Stimulated activated CD4-positive, alpha-beta T cell treated with anti-CD3 and anti-CD28 coated beads, Interleukin-12 subunit alpha, Interleukin-12 subunit beta, amount 100 ng/mL, for 4 hours (primary cell): Measurements from ENCODE around the gene PNPLA7.
"Not testable (repeated sequence)": the region's sequence is repeated elsewhere in the genome, so short reads cannot be mapped to it uniquely, and the experiment has no call there.

ENCODE experiments used
- DNase-seq: peaks from one replicate; pipeline ENCODE4 v3.0.0-alpha.2; 2020

The PNPLA7 gene

DNA sequence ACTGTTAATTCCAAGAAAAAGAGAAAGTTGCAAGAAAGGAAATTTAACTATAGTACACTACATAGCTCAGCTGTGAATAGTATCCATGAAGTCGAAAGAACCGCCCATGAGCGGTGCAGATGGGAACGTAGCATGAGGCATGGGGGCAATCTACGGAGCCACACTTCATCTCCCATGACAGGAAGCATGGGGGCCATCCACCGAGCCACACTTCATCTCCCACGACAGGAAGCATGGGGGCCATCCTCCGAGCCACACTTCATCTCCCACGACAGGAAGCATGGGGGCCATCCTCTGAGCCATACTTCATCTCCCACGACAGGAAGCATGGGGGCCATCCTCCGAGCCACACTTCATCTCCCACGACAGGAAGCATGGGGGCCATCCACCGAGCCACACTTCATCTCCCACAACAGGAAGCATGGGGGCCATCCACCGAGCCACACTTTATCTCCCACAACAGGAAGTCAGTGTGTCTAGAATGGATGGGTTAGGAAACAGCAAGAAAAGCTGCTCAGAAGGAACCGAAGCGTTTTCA is 13.5 kb downstream of the PNPLA7 start:
- DNase-seq = not testable (repeated sequence)

DNA sequence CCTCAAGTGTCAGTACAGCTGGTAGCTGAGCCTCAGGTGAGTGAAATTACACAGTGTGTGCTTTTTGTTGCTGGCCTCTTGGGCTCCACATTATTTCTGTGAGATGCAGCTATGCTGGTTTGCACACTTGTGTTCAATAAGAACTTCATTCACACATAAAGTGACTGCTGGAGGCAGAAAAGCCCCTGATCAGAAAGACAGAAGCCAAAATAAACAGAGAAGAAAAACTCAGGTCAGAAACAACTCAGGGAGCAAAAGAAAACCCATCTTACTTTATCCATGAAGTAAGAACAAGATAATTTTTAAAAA is 15.1 kb downstream of the PNPLA7 start:
- DNase-seq = no peak

DNA sequence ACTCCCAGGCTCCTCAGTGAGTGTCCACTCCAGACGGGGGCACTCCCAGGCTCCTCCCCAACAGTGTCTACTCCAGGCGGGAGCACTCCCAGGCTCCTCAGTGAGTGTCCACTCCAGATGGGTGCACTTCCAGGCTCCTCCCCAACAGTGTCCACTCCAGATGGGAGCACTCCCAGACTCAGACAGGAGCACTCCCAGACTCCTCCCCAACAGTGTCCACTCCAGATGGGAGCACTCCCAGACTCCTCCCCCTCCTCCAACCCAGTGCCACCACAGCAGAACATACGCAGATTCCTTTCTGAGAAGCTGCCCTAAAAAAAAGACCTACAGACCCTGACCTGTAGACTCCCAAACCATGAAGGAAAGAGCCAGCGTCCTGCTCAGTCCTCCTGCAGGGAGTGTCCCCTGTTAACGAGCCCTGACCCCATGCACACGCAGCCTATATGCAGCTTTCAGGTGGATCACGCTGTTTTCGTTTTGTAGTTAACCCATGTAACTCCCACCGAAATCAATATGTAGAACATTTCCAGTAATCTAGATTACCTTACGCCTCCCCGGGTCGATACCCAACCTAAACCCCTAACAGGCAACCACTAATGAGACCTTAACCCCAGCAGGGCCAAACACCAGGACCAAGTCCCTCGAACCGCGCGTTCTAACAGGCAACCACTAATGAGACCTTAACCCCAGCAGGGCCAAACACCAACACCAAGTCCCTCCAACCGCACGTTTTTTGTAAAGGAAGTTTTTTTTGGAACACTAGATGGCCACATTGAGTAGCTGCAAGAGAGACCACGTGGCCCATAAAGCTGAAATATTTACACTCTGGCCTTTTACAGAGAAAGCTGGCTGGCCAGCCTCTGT is 15.7 kb downstream of the PNPLA7 start:
- DNase-seq = no peak

DNA sequence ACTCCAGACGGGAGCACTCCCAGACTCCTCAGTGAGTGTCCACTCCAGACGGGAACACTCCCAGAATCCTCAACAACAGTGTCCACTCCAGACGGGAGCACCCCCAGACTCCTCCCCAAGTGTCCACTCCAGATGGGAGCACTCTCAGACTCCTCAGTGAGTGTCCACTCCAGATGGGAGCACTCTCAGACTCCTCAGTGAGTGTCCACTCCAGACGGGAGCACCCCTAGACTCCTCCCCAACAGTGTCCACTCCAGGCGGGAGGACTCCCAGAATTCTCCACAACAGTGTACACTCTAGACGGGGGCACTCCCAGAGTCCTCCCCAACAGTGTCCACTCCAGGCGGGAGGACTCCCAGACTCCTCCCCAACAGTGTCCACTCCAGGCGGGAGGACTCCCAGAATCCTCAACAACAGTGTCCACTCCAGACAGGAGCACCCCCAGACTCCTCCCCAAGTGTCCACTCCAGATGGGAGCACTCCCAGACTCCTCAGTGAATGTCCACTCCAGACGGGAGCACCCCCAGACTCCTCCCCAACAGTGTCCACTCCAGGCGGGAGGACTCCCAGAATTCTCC is 17.2 kb downstream of the PNPLA7 start:
- DNase-seq = not testable (repeated sequence)

DNA sequence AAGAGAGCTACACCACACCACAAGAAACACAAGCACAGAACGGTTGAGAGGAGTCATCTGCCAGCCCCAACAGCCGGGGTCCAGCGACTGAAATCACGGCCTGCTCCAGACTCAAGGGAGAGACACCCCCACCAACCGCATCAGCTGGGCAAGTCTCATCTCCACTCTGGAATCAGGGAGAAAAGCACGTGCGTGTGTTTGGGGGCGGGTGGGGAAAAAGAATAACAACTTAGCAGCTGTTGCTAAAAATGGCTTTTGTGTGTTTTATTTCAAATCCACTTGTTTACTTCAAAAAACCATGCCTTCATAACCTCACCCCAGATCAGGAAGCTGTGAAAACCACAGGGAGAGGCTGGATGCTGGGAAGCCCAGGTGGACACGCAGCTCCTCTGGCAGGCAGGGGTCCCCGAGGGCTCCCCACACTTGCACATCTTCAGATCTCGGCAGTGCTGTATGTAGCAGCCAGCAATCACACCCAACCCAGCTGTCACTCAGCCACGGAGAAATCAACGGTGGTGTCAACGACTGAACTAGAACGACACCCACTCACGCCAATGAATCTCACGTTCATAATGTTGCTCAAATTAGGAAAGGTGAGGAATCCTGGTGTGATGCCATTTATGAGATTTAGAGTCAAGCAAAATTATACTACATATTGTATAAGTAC is 19.0 kb downstream of the PNPLA7 start:
- no peak for DNase-seq

DNA sequence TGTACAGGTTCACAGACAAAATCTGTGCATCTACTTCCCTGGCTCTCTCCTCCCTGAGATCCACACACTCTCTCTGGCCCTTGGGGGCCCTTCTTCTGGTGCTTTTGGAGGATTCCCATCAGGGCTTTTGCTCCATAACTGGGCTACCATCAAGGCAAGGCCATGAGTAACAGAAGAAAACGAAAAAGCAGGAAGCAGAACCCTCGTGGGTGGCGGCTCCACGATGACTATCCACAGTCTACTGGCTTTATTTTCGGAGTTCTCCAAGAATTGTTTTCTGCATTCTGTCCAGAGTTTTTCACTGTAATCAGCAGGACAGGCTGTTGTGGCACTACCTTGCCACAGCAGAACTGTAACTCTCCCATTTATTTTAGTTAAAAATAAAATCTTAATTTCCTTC is 19.9 kb downstream of the PNPLA7 start:
- DNase-seq = no peak

DNA sequence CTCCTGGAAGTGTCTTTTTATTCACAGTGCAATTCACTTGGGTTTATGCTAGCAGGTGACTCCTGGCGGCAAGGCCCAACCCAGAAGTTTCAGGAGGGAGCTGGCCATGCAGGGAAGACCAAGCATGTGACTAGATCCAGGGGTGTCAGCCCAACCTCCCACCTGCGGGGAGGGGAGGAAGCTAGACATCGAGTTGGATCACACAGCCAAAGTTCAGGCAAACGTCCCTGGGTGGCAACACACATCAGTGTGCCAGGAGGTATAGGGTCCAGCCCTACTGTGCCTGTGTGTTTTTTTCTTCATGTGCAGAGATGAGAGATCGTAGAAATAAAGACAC is 25.3 kb downstream of the PNPLA7 start:
- DNase-seq = no peak

DNA sequence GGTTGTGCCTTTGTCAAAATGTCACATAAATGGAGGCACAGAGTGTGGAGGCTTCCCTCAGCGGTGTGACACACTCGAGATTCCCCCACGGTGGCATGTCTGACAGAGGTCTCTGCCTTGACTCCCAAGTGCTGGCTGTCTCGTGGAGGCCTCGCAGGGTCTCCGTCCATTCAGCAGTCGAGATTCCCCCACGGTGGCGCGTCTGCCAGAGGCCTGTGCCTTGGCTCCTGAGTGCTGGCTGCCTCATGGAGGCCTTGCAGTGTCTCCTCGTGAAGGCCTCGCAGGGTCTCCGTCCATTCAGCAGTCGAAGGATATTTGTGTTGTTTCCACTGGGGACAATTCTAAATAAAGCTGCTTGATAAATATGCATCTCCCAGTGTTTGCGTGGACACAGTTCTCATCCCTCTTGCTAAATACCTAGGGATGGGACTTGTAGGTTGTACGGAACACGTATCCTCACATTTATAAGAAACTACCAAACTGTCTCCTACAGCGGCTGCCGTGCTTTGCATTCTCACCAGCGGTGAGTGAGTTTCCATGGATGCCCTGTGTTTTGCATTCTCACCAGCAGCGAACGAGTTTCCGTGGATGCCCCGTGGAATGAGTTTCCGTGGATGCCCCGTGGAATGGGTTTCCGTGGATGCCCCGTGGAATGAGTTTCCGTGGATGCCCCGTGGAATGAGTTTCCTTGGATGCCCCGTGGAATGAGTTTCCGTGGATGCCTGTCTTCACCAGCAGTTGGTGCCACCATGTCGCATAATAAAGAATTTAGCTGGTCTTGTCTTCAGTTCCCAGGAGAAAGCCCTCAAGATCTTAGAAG is 25.8 kb downstream of the PNPLA7 start:
- no peak for DNase-seq

DNA sequence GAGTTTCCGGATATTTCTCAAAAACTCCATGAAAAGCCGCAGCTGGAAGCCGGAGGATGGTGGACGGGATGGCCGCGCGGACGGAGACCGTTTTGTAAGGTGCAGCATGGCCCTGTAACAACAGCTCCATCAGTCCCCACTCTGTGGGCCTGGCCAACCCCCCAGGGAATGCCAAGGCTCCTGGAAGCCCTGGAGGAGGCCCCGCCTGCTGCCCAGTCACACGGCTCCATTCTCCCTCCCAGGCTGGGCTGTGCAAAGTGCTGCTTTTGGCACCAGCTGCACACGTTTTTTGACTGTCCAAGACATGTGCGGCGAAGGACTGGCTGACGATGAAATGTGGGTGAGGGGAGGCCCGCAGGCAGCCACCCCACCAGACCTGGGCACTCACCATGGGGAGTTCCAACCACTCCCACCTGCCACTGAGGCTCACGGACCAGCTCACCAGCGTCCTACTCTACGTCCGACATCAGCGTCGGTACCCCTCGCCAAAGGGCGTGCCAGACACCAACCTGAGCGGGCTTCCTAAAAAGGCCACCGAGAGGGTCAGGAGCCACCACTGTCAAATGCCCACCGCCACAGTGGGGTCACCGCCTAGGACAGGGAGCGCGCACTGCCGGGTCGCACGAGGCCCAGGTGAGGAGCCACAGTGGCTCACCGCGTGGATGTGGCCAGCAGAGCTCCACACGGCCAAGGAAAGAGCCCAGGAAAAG is 27.3 kb downstream of the PNPLA7 start:
- DNase-seq = no peak

DNA sequence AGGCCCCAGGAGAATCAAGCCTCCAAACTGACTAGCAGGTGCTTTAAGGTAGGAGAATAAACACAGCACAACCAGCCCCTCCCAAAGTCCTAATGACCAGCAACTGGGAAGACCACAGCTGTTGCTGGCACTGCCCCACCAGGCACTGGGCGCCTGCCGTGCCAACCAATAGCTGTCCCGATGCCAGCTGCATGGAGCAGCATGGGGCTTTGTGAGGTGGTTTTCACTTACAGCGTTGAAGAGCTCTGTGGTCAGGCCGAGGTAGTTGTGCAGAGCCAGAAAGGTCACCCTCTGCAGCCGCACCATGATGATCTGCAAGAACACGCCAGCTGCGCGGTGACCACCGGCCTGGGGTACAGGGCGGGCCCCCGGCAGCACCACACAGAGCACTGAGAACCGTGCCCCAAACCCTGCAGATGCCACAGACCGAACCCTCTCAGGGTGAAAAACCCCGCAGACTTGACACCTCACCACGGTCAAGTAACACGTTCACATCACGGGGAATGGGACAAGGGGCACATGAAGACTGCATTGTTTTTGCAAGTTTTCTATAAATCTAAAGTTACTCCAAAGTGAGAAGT is 28.7 kb downstream of the PNPLA7 start:
- DNase-seq = no peak

DNA sequence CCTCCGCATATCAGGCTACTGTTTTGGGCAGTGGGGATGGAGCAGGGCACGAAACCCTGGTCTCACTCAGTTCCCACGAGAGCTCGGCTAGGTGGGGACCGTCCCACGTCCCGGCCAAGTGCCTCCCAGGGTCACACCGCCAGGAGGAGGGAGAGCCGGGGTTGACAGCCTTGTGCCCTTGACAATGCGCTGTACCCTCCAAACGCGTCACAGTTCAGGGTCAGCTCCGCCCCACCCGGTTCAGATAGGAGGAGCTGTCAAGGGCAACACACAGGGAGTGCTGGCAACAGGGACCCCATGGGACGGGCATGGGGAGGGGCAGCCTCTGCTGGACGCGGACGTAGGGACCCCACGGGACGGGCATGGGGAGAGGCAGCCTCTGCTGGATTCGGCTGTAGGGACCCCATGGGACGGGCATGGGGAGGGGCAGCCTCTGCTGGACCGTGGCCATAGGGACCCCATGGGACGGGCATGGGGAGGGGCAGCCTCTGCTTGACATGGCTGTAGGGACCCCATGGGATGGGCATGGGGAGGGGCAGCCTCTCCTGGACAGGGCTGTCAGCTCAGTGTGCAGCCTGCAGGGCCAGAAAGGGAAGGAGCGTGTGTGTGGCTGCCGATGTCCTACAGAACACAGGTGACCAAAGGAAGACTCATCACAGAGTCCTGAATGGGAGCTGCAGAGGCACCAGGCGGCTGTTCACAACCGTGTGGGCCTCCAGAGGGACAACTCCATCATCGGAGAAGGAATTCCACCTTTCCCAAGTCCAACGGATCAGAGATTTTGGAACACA is 29.4 kb downstream of the PNPLA7 start:
- DNase-seq = no peak

DNA sequence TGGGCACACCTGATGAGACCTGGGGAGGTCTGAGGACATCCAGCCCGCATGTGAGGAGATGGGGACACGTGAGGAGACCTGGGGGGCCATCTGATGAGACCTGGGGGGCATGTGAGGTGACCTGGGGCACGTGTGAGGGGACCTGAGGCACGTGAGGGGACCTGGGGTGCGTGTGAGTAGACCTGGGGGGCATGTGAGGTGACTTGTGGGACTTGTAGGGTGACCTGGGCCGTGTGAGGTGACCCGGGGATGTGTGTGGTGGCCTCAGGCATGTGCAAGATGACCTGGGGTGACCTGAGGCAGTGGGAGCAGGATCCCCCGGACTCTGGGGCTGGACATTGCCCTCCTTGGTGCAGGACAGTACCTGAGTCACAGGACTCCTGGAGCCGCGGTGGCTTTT is 30.6 kb downstream of the PNPLA7 start:
- no peak for DNase-seq

DNA sequence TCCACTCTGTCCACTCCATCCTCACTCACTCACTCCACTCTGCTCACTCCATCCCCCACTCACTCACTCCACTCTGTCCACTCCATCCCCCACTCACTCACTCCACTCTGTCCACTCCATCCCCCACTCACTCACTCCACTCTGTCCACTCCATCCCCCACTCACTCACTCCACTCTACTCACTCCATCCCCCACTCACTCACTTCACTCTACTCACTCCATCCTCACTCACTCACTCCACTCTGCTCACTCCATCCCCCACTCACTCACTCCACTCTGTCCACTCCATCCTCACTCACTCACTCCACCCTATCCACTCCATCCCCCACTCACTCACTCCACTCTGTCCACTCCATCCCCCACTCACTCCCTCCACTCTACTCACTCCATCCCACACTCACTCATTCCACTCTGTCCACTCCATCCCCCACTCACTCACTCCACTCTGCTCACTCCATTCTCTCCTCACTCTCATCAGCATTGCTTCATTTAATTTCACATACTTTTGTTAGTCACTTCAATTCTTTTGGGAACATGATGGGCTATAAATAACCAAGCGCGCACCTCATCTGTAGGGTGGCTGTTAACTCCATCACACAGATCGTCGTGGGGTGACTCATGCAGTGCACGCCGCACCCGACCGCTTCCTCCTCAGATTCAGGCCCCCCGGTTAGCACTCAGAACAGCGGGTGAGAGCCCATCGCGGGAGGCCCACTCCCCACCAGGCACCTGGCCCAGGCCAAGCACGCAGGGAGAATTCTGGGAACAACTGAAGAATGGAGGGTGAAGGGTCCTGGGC is 31.3 kb downstream of the PNPLA7 start:
- DNase-seq = not testable (repeated sequence)

DNA sequence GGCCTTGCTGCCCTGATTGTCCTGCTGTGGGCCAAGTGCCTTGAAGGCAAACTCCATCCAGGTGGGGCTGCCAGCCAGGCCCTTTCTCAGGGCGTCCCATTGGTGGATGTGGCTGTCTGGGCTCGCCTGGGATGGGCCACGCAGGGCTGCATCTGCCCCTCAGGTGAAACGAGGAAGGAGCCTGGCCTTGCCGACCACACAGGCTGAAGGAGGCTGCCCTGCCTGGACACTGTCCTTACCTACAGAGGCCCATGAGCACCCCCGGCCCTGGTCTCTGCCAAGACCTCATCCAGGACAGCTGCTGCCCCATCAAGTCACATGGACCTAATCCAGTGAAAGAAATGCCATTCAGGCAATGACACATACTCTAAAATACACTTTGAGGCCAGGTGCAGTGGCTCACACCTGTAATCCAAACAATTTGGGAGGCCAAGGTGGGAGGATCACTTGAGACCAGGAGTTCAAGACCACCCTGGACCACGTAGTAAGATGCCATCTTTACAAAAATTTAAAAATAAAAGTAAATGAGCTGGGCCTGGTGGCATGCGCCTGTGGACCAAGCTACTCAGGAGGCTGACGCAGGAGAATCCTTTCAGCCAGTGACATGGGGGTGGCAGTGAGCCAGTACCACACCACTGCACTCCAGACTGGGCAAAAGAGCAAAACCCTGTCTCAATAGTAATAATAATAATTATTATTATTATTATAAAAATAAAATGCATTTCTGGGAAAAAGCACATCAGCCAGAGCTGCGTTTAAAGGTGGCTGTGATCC is 33.9 kb downstream of the PNPLA7 start:
- DNase-seq = no peak

DNA sequence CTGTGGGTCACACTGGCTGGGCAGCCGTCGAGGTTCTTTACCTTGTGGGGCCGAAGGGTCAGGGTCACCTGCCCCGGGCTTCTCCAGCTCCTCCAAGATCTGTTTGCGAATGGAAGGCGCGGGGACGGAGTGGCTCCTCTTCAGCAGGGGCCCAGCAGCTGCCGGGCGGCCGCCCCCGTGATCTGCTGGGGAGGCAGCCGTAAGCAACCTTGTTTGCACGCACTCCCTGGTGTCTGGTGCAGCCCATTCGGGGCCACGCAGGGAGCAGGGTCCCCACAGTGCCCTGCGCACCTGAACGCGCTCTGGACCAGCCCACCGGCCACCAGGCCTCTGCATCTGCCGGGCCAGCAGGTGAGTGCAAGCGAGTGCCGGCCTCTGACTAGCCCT is 34.9 kb downstream of the PNPLA7 start:
- no peak for DNase-seq

DNA sequence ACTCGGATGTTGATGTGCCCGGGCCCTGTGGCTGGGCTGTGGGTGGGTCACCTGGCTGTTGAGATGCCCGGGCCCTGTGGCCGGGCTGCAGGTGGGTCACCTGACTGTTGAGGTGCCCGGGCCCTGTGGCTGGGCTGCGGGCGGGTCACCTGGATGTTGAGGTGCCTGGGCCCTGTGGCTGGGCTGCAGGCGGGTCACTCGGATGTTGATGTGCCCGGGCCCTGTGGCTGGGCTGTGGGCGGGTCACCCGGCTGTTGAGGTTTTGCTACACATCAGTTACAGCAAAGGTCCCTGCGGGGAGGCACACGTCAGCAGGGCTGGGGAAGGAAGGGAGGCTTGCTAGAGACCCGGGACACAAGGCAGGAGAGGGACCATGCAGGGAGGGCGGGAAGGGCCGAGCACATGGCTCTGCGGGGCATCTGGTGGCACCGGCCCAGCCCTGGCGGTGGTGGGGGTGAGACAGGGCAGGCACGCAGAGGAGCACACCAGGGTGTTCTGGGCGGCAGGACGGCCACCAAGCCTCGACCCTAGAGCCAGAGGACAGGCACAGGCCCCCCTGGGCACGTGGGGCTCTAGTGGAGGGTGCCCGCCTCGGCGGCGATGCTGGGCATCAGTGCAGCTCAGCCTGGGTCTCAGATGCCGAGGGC is 35.4 kb downstream of the PNPLA7 start:
- DNase-seq = no peak

DNA sequence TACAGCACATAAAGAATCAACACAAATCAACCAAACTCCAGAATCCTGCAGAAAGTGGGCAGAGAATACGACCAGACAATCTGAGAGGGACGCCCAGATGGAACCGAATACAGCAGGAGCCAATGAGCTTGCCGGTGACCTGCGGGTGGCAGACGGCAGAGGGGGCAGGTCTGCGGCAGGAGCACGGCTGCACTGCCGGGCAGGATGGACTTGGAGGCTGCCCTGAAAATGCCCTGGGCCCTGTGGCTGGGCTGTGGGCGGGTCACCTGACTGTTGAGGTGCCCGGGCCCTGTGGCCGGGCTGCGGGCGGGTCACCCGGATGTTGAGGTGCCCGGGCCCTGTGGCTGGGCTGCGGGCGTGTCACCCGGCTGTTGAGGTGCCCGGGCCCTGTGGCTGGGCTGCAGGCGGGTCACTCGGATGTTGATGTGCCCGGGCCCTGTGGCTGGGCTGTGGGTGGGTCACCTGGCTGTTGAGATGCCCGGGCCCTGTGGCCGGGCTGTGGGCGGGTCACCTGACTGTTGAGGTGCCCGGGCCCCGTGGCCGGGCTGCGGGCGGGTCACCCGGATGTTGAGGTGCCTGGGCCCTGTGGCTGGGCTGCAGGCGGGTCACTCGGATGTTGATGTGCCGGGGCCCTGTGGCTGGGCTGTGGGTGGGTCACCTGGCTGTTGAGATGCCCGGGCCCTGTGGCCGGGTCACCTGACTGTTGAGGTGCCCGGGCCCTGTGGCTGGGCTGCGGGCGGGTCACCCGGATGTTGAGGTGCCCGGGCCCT is 36.2 kb downstream of the PNPLA7 start:
- DNase-seq = not testable (repeated sequence)

DNA sequence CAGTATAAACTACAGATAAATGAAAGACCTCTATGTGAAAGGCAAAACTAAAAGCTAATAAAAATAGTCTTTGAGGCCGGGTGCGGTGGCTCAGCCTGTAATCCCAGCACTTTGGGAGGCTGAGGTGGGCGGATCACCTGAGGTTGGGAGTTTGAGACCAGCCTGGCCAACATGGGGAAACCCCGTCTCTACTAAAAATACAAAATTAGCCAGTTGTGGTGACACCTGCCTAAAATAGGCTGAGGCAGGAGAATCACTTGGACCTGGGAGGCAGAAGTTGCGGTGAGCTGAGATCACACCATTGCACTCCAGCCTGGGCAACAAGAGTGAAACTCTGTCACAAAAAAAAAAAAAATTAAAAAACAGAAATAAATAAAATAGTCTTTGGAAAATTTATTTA is 37.1 kb downstream of the PNPLA7 start:
- DNase-seq = not testable (repeated sequence)
